MCF 10A (cell line): ENCODE measurements around the gene RCE1. TPM values are rescaled to one million over a fixed set of nuclear protein-coding genes. Genes with fewer than 3 reads are reported as not detected.

Source experiments
- BruUV-seq: library from RNA; stranded (reverse); fragments of 400-500 nt; replicated peaks from 2 replicates; lab custom pipeline; 2021; lab: Mats Ljungman, UMichigan
- CTCF ChIA-PET: fragments of 300-600 bp; sonication (Branson Sonifier 250); formaldehyde crosslinking; extraction: SDS; loops from one replicate; lab custom pipeline; 2021; ENCODE audit warnings: antibody characterized with exemption, inconsistent platforms; lab: Yijun Ruan, JAX
- POLR2A ChIA-PET: fragments of 300-600, 350-650 bp; sonication (Branson Sonifier 250); formaldehyde crosslinking; extraction: SDS; loops from one replicate; lab custom pipeline; 2020; ENCODE audit warnings: antibody characterized with exemption, inconsistent platforms; lab: Yijun Ruan, JAX
- DNase-seq: peaks from one replicate; pipeline ENCODE4 v3.0.0-alpha.2; 2018; ENCODE audit not compliant: unreplicated experiment
- H3K27ac Mint-ChIP-seq: one replicate; pipeline ENCODE4 v1.8.0; 2022; ENCODE audit warnings: mild to moderate bottlenecking, low read depth, mixed read lengths; ENCODE audit not compliant: unreplicated experiment
- H3K27me3 Mint-ChIP-seq: one replicate; pipeline ENCODE4 v1.8.0; 2022; ENCODE audit warnings: mixed read lengths; ENCODE audit not compliant: insufficient read depth, unreplicated experiment
- H3K36me3 Mint-ChIP-seq: one replicate; pipeline ENCODE4 v1.8.0; 2022; ENCODE audit warnings: mild to moderate bottlenecking, moderate library complexity, mixed read lengths; ENCODE audit not compliant: insufficient read depth, unreplicated experiment
- H3K4me1 Mint-ChIP-seq: one replicate; pipeline ENCODE4 v1.8.0; 2022; ENCODE audit warnings: mixed read lengths; ENCODE audit not compliant: insufficient read depth, unreplicated experiment
- H3K4me3 Mint-ChIP-seq: one replicate; pipeline ENCODE4 v1.8.0; 2022; ENCODE audit warnings: mild to moderate bottlenecking, moderate library complexity, mixed read lengths; ENCODE audit not compliant: unreplicated experiment
- H3K9me3 Mint-ChIP-seq: one replicate; pipeline ENCODE4 v1.8.0; 2022; ENCODE audit warnings: mixed read lengths; ENCODE audit not compliant: unreplicated experiment
- intact Hi-C: fragments of 100-400 bp; cut with micrococcal nuclease; formaldehyde crosslinking; loops from 2 replicates; pipeline ENCODE4 v1.14.1; 2022
- total RNA-seq: library from RNA; stranded (reverse); gene quantifications from 2 replicates; pipeline ENCODE4 v1.2.3, GENCODE V29; 2022
- TF ChIP-seq, protein P1 (sequence below): fragments of 200-600 bp; IDR thresholded peaks from one replicate; pipeline ENCODE4 v1.8.0; 2022; ENCODE audit warnings: antibody characterized with exemption, mild to moderate bottlenecking; ENCODE audit not compliant: unreplicated experiment

Gene RCE1
- total RNA-seq, 1 experiment from 2014 or later = 23.3 TPM

DNA sequence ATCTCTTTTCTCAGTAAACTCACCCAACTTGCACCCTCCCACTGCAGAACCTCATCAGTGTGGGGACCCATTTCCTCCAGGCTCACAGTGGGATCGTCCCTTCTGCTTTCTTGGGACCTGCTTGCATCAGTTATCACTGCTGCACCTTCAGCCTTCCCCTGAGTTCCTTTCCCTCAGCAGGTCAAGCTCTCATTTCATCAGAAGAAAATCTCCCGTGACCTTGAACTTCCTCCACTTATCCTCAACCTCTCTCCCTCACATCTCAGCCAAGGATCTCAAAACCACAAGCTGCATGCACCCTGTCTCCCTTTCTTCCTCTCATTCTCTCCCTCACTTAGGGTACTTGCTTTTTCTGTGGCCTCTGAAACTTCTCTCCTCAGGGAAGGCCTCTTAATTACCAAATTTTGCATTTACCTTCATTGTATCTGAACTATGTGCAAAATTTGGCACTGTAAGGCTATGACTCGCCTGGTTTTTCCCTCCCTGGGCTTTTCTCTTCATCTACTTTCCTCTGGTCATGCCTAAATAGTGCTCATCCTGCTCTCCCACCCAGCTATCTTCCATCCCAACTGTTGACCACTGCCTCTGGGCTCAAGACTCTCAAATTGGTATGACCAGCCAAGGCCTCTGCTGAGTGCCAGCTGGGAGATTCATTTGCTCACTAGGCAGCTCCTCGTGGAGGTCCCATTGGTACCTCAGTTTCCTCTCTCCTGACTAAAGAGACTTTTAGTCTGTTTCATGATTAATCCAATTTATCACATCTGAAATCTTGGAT lies 2.7 kb upstream of the RCE1 start:
- H3K27ac Mint-ChIP-seq = no peak overlapping the region
- ChIA-PET POLR2A (interaction anchor here (0.6 to 1.1 kb wide), 4 partner anchors 32 to 184 kb away, joined by 3 read pairs; no protein-coding TSS in a partner anchor), CTCF (interaction anchor here (0.6 to 0.7 kb wide), 3 partner anchors 36 to 129 kb away, joined by 3 to 4 read pairs (median 4); no protein-coding TSS in a partner anchor)
- no peak overlapping the region for H3K4me3 Mint-ChIP-seq
- intact Hi-C loops = loop anchor here (5.0 kb wide), 2 partner anchors 117 to 182 kb away; partner anchors contain the start of genes PC and SYT12
- peaks cover 49% of the 10 kb centered on the region for H3K36me3 Mint-ChIP-seq
- TF ChIP-seq, protein P1, sequence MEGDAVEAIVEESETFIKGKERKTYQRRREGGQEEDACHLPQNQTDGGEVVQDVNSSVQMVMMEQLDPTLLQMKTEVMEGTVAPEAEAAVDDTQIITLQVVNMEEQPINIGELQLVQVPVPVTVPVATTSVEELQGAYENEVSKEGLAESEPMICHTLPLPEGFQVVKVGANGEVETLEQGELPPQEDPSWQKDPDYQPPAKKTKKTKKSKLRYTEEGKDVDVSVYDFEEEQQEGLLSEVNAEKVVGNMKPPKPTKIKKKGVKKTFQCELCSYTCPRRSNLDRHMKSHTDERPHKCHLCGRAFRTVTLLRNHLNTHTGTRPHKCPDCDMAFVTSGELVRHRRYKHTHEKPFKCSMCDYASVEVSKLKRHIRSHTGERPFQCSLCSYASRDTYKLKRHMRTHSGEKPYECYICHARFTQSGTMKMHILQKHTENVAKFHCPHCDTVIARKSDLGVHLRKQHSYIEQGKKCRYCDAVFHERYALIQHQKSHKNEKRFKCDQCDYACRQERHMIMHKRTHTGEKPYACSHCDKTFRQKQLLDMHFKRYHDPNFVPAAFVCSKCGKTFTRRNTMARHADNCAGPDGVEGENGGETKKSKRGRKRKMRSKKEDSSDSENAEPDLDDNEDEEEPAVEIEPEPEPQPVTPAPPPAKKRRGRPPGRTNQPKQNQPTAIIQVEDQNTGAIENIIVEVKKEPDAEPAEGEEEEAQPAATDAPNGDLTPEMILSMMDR = no peak
- no peaks in the 10 kb centered on the region for H3K9me3 Mint-ChIP-seq
- no peaks in the 10 kb centered on the region for H3K27me3 Mint-ChIP-seq
- no peak for DNase-seq
- H3K4me1 Mint-ChIP-seq = peaks cover 35% of the 10 kb centered on the region
- BruUV-seq = no TSS peak

DNA sequence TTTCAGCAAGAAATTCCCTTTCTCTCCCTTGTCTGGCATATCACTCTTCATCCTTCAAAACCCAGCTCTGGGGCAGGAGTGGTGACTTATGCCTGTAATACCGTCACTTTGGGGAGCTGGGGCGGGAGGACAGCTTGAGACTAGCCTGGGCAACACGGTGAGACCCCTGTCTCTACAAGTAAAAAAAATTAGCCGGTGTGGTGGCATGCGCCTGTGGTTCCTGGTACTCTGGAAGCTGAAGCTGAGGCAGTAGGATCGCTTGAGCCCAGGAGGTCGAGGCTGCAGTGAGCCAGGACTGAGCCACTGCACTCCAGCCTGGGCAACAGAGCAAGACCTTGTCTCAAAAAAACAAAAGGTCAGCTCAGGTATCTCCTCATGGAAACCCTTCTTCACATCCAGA lies 1.4 kb upstream of the RCE1 start:
- ChIA-PET POLR2A (interaction anchor here (0.6 to 3.8 kb wide), 20 partner anchors 8 to 499 kb away, joined by 3 to 74 read pairs (median 4); partner anchors contain the start of genes BBS1 and PC), CTCF (interaction anchor here (0.8 to 5.4 kb wide), 6 partner anchors 8 to 433 kb away, joined by 3 to 36 read pairs (median 4); partner anchors contain the start of genes C11orf86 and RBM4B)
- peaks cover 63% of the 10 kb centered on the region for H3K36me3 Mint-ChIP-seq
- no peak for DNase-seq
- H3K9me3 Mint-ChIP-seq = no peaks in the 10 kb centered on the region
- intact Hi-C loops = loop anchor here (5.0 kb wide), 2 partner anchors 115 to 180 kb away; partner anchors contain the start of genes PC and SYT12
- BruUV-seq = no TSS peak
- peaks cover 28% of the 10 kb centered on the region for H3K4me1 Mint-ChIP-seq
- H3K27me3 Mint-ChIP-seq = no peaks in the 10 kb centered on the region
- TF ChIP-seq, protein P1 = no peak
- peak overlapping the region; percentile 94 for H3K27ac Mint-ChIP-seq
- H3K4me3 Mint-ChIP-seq = peak overlapping the region; percentile 82

DNA sequence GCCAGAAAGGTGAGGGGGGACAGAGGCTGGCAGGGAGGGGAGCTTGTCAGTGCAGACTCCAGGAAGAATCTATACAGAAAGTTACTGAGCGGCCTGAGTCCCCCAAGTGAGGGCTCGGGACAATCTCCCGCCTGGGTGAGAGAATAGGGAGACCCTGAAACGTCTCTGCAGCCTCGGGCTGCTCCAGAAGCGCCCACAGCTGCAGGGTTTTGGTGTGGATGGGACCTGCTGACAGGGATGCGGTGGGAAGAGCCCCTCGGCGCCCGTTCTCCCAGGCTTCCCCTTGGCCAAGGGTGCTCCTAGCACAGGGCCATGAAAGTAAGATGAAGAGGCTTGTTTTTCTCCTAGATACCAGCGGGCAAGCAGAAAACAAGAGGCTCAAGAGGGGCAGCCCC lies 743 bp upstream of the RCE1 start:
- intact Hi-C loops = loop anchor here (5.0 kb wide), 2 partner anchors 115 to 180 kb away; partner anchors contain the start of genes PC and SYT12
- TF ChIP-seq, protein P1 = no peak
- no peaks in the 10 kb centered on the region for H3K27me3 Mint-ChIP-seq
- POLR2A ChIA-PET = interaction anchor here (0.6 to 3.8 kb wide), 27 partner anchors 9 to 332 kb away, joined by 3 to 74 read pairs (median 4); partner anchors contain the start of genes BBS1 and PC
- H3K4me1 Mint-ChIP-seq = peaks cover 28% of the 10 kb centered on the region
- H3K4me3 Mint-ChIP-seq = peak overlapping the region; percentile 82
- no TSS peak for BruUV-seq
- H3K27ac Mint-ChIP-seq = peak overlapping the region; percentile 94
- peaks cover 64% of the 10 kb centered on the region for H3K36me3 Mint-ChIP-seq
- no peak for DNase-seq
- CTCF ChIA-PET = interaction anchor here (1.0 to 5.4 kb wide), 4 partner anchors 9 to 165 kb away, joined by 3 to 36 read pairs (median 6); partner anchors contain the start of genes C11orf86 and RBM4B
- no peaks in the 10 kb centered on the region for H3K9me3 Mint-ChIP-seq
